WI38 (cell line): Measurements from ENCODE around the gene MCRS1.
"Not testable (repeated sequence)": the region's sequence is repeated elsewhere in the genome, so short reads cannot be mapped to it uniquely, and the experiment has no call there.

Source experiments
- H3K4me3 ChIP-seq: 2 replicates; pipeline ENCODE4 v1.5.1; 2011; ENCODE audit warnings: low read depth, mild to moderate bottlenecking, control low read depth, low read length
- TF ChIP-seq, protein P1 (sequence below): IDR thresholded peaks from 2 replicates; pipeline ENCODE4 v1.5.1; 2012; ENCODE audit warnings: low read depth, mild to moderate bottlenecking, control low read depth, low read length

The MCRS1 gene

DNA sequence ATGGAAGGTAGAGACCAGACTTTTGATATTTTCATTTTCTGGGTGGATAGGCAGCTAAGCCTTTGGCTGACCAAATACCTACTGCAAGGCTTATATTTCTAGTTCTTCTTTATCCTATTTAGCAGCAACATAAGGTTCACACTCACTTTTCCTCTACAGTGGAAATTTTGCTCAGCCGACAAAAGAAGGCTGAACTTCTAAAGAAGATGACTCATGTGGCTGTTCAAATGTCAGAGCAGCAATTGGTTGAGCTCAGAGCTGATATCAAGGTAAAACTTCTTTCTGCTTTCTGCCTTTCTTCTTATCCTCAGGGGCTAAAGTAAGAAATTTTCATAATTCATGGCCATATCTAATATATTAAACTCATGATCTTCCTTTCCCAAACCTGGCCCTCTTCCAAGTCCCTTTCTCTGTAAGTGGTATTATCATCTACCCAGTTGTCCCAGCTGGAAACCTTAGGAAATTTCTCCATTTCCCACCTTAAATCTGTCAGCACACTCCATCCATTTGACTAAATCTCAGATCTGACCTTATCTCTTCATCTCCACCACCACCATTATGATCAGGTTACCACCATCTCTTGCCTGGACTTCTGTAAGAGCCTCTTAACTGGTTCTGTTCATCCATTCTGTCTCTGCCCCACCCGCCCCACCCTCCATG, 48.9 kb downstream of the MCRS1 start:
- H3K4me3 ChIP-seq: no peak overlapping the region
- TF ChIP-seq, protein P1, sequence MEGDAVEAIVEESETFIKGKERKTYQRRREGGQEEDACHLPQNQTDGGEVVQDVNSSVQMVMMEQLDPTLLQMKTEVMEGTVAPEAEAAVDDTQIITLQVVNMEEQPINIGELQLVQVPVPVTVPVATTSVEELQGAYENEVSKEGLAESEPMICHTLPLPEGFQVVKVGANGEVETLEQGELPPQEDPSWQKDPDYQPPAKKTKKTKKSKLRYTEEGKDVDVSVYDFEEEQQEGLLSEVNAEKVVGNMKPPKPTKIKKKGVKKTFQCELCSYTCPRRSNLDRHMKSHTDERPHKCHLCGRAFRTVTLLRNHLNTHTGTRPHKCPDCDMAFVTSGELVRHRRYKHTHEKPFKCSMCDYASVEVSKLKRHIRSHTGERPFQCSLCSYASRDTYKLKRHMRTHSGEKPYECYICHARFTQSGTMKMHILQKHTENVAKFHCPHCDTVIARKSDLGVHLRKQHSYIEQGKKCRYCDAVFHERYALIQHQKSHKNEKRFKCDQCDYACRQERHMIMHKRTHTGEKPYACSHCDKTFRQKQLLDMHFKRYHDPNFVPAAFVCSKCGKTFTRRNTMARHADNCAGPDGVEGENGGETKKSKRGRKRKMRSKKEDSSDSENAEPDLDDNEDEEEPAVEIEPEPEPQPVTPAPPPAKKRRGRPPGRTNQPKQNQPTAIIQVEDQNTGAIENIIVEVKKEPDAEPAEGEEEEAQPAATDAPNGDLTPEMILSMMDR: no peak

- TF ChIP-seq, protein P1: no peak
- H3K4me3 ChIP-seq: no peak overlapping the region
Observed at GRCh38 chr12:49515266-49515665, 52.7 kb downstream of the MCRS1 start.

GRCh38 chr12:49512546-49512945, 55.4 kb downstream of the MCRS1 start:
- TF ChIP-seq, protein P1: no peak
- no peak overlapping the region for H3K4me3 ChIP-seq

GRCh38 chr12:49511410-49511809, 56.5 kb downstream of the MCRS1 start:
- TF ChIP-seq, protein P1: no peak
- no peak overlapping the region for H3K4me3 ChIP-seq

DNA sequence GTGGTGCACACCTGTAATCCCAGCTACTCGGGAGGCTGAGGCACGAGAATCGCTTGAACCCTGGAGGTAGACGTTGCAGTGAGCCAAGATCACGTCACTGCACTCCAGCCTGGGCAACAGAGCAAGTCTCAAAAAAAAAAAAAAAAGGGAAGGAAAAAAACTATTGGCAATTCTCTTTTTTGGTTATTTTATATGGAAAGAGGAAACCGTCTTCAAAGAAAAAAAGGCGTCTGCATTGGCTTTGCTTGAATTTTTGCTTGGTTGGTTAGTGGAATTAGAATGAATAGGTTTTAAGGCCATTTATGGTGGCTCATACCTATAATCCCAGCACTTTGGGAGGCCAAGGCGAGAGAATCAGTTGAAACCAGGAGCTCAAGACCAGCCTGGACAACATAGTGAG, 58.3 kb downstream of the MCRS1 start:
- H3K4me3 ChIP-seq: not testable (repeated sequence)
